Measurements from ENCODE around the gene PDIK1L. TPM values are rescaled to one million over a fixed set of nuclear protein-coding genes. Genes with fewer than 3 reads are reported as not detected.

Gene PDIK1L
- total and polyA plus RNA-seq, 9 donors: 4.5 to 16.5 (median 10.8) TPM

DNA sequence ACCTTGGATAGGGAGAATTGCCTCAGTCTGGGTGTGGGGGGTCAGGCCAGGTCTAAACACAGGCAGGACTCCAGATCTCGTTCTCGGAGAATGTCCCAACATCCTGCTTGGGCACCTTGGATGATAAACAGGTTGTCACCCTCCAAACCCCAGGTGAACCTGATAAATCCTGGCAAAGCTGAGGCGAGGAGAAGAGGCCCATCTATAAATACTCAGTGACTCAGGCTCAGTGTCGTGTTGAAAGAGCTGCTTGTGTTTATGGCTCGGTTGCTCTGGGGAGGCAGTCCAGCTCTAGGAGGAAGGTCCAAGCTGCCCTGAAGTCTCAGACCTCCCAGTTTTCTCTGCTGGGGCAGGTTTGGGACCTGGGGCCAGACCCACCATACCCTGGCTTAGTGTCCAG, 28.4 kb upstream of the PDIK1L start:
- H3K4me1 ChIP-seq (ENCODE audit: insufficient read depth): no peaks in the 10 kb centered on the region
- no peak overlapping the region for H3K27ac ChIP-seq
- H3K9me3 ChIP-seq: no peaks in the 10 kb centered on the region
- no peaks in the 10 kb centered on the region for H3K27me3 ChIP-seq
- DNase-seq: no peak
- TF ChIP-seq, protein P1, sequence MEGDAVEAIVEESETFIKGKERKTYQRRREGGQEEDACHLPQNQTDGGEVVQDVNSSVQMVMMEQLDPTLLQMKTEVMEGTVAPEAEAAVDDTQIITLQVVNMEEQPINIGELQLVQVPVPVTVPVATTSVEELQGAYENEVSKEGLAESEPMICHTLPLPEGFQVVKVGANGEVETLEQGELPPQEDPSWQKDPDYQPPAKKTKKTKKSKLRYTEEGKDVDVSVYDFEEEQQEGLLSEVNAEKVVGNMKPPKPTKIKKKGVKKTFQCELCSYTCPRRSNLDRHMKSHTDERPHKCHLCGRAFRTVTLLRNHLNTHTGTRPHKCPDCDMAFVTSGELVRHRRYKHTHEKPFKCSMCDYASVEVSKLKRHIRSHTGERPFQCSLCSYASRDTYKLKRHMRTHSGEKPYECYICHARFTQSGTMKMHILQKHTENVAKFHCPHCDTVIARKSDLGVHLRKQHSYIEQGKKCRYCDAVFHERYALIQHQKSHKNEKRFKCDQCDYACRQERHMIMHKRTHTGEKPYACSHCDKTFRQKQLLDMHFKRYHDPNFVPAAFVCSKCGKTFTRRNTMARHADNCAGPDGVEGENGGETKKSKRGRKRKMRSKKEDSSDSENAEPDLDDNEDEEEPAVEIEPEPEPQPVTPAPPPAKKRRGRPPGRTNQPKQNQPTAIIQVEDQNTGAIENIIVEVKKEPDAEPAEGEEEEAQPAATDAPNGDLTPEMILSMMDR (IDR thresholded peaks at IDR 0.05): no peak
- TF ChIP-seq EP300 (IDR thresholded peaks at IDR 0.05): no peak
- no peak for TF ChIP-seq POLR2A (IDR thresholded peaks at IDR 0.05)
- H3K4me3 ChIP-seq: no peak overlapping the region
- 31 to 47% (median 36%) methylated on average over 5 of the region's 5 CpGs for WGBS, 3 donors
- H3K36me3 ChIP-seq: no peaks in the 10 kb centered on the region
- intact Hi-C loops (cut with DNase I): no loop called here

DNA sequence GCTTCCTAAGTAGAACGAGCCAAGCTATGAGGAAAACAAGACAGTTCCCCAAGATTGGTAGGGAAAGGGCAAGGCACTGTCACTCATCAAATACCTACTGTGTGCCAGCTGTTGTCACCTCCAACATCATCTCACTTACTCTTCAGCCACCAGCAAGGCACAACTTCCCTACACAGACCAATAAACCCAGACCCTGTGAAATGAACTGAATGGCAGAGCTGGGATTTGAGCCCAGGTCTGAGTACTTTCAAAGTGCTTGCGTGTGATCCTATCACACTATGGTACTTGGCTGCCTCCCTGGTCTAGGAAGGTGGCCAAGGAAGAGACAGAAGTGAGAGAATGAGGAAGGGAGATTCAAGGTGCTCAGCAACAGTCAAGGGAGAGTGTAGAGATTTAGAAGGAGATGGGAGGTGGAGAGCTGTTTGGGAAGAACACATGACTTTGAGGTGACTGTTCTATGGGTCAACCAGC, 27.5 kb upstream of the PDIK1L start:
- Histone ChIP-seq H3K27me3 (no peaks in the 10 kb centered on the region), H3K9me3 (no peaks in the 10 kb centered on the region), H3K4me3 (no peak overlapping the region), H3K27ac (no peak overlapping the region), H3K36me3 (no peaks in the 10 kb centered on the region), H3K4me1 (ENCODE audit: insufficient read depth) (no peaks in the 10 kb centered on the region)
- intact Hi-C loops (cut with DNase I): no loop called here
- DNase-seq: no peak
- 40 to 51% (median 49%) methylated on average over 2 of the region's 2 CpGs for WGBS, 3 donors
- no peak for TF ChIP-seq POLR2A (IDR thresholded peaks at IDR 0.05)
- TF ChIP-seq, protein P1 (IDR thresholded peaks at IDR 0.05): no peak
- TF ChIP-seq EP300 (IDR thresholded peaks at IDR 0.05): no peak

DNA sequence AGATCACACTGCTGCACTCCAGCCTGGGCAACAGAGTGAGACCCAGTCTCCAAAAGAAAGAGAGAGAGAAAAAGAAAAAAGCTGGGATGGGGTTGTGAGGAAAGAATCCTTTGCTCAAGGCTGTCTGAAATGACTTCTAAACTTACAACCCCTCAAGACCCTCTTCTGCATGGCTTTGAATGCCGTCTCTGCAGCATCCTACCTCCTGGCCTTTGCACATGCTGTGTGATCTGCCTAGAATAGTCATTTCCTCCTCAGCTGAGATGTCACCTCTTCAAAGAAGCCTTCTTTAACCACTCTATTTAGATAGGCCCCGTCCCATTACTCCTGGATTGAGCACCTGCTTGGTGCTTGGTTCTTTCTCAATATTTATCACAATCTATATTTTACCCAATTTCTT, 26.8 kb upstream of the PDIK1L start:
- intact Hi-C loops (cut with DNase I): no loop called here
- H3K4me3 ChIP-seq: no peak overlapping the region
- 79 to 82% (median 80%) methylated on average over 2 of the region's 2 CpGs for WGBS, 3 donors
- no peak overlapping the region for H3K27ac ChIP-seq
- H3K27me3 ChIP-seq: no peaks in the 10 kb centered on the region
- no peak for DNase-seq
- no peaks in the 10 kb centered on the region for H3K36me3 ChIP-seq
- no peaks in the 10 kb centered on the region for H3K9me3 ChIP-seq
- H3K4me1 ChIP-seq (ENCODE audit: insufficient read depth): no peaks in the 10 kb centered on the region
- TF ChIP-seq, protein P1 (IDR thresholded peaks at IDR 0.05): no peak
- TF ChIP-seq EP300 (IDR thresholded peaks at IDR 0.05) (no peak), POLR2A (IDR thresholded peaks at IDR 0.05) (no peak)

DNA sequence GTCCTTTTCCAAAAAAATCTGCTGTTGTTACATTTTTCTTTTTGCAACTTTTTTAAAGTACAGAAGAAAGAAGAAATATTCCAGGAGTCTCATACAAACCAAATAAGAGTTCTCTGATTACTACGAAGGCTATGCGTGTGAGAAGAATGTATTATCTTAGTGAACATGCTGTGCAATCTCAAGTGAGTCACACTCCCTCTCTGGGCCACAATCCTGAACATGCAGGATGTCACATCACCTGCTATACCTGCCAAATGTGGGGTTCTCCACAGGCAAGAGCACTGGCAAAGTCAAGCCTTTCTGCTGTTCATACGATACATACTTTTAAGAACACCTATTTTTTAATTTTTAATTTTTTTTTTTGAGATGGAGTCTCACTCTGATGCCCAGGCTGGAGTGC, 22.5 kb upstream of the PDIK1L start:
- intact Hi-C loops (cut with DNase I): no loop called here
- Histone ChIP-seq H3K27me3 (no peaks in the 10 kb centered on the region), H3K27ac (no peak overlapping the region), H3K9me3 (no peaks in the 10 kb centered on the region), H3K36me3 (no peaks in the 10 kb centered on the region), H3K4me1 (ENCODE audit: insufficient read depth) (no peaks in the 10 kb centered on the region), H3K4me3 (no peak overlapping the region)
- TF ChIP-seq EP300 (IDR thresholded peaks at IDR 0.05): no peak
- TF ChIP-seq, protein P1 (IDR thresholded peaks at IDR 0.05): no peak
- TF ChIP-seq POLR2A (IDR thresholded peaks at IDR 0.05): no peak
- DNase-seq: no peak
- WGBS, 3 donors: 85 to 93% (median 89%) methylated on average over 3 of the region's 3 CpGs
